ENCODE measurements around the gene PLEKHG4.

The PLEKHG4 gene

DNA sequence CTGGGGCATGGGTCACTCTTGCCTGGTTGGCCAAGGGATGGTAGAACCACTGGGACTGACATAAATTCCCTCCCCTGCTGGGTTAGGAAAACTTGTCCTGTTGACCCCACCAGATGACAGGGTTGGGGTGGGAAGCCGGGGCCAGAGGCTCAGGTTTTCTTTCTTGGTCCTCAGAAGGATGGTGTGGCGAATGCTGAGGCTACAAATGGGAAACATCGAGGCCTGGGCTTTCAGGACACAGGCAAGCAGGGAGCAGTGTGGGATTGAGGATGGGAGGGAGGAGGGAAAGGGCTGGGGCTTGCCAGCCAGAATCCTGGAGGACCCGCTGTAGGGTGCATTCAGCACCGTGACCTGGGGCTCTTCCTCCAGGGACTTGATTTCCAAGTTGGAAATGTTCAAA is 14.5 kb upstream of the PLEKHG4 start:
- no peak for ATAC-seq (replicated peaks)
- Mint-ChIP-seq H3K27me3 (peaks cover 8 to 24% of the 10 kb centered on the region in 2 donors), H3K9me3 (no peaks in the 10 kb centered on the region), H3K4me1 (no peaks in the 10 kb centered on the region), H3K27ac (no peak overlapping the region), H3K36me3 (no peaks in the 10 kb centered on the region), H3K4me3 (no peak overlapping the region)
- no peak for DNase-seq

DNA sequence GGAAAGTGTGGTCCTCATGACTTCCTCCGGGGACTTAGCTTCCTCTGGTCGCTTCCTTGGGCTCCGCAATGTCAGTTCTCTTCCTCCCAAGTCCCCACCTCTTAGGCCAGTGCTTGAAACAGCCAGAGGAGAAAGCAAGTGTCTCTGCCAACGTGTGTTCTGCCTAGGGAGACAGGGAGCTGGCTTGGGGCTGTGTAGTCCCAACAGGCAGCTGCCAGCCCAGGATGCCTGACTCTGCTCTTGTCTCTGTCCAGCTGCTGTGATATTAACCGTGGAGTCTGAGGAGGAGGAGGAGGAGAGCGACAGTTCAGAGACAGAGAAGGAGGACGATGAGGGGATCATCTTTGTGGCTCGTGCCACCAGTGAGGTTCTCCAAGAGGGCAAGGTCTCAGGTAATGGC is 13.5 kb upstream of the PLEKHG4 start:
- no peaks in the 10 kb centered on the region for H3K4me1 Mint-ChIP-seq
- H3K9me3 Mint-ChIP-seq, result no peaks in the 10 kb centered on the region
- ATAC-seq (replicated peaks) (no peak), DNase-seq (no peak)
- no peaks in the 10 kb centered on the region for H3K36me3 Mint-ChIP-seq
- peaks cover 8 to 24% of the 10 kb centered on the region in 2 donors for H3K27me3 Mint-ChIP-seq
- H3K27ac Mint-ChIP-seq, result peak overlapping the region; percentile 37
- no peak overlapping the region for H3K4me3 Mint-ChIP-seq

DNA sequence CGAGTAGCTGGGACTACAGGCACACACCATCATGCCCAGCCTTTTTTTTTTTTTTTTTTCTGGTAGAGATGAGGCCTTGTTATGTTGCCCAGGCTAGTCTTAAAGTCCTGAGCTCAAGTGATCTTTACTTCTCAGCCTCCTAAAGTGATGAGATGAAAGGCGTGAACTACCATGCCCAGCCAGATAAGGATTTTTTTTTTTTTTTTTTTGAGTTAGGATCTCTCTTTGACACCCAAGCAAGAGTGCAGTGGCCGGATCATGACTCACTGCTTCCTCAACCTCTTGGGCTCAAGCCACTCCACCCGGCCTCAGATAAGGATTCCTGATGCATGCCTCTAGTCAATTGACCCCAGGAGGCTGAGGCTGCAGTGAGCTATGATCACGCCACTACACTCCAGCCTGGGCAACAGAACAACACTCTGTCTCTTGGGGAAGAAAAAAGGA is 11.2 kb upstream of the PLEKHG4 start:
- Mint-ChIP-seq H3K27ac (no peak overlapping the region), H3K9me3 (no peaks in the 10 kb centered on the region), H3K36me3 (no peaks in the 10 kb centered on the region), H3K4me3 (no peak overlapping the region), H3K27me3 (peaks cover 2 to 18% of the 10 kb centered on the region in 2 donors), H3K4me1 (no peaks in the 10 kb centered on the region)
- DNase-seq (no peak), ATAC-seq (replicated peaks) (no peak)

DNA sequence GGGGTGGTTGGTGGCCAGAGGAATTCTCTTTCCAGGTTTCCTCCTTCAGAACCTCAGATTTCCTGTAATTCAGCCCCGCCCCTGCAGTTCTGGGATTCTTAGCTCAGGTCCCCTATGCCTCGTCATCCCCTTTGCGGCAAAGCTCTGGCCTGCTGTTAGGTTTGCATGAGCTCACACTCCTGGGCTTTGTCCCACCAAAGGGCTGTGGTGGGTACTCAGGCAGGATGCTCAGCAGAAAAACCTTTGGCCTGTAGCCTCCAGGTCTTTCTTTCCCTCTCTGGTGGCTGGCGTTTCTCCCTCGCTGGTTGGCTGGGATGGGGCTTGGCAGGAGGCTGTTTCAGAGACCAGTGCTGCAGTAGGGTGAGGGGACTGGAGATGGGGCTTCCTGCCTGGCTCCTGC is 9.6 kb upstream of the PLEKHG4 start:
- no peak for ATAC-seq (replicated peaks)
- H3K36me3 Mint-ChIP-seq, result no peaks in the 10 kb centered on the region
- H3K27ac Mint-ChIP-seq, result no peak overlapping the region
- no peak overlapping the region for H3K4me3 Mint-ChIP-seq
- H3K27me3 Mint-ChIP-seq, result peaks cover 0 to 7% of the 10 kb centered on the region in 2 donors
- DNase-seq, result no peak
- no peaks in the 10 kb centered on the region for H3K4me1 Mint-ChIP-seq
- H3K9me3 Mint-ChIP-seq, result no peaks in the 10 kb centered on the region

DNA sequence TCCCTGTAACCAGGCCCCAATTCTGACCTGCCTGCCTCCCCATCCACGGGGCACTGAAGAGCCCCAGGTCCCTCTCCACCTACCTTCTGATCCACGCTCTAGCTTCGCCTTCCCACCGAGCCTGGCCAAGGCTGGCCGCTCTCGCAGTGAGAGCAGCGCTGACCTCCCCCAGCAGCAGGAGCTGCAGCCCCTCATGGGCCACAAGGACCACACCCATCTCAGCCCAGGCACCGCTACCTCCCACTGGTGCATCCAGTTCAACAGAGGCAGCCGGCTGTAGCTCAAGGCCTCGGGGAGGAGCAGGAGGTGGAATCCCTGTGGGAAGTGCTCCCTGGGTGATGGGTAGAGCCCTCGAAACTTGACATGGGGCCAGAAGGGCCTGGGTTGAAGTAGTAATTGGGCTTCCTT is 8.4 kb upstream of the PLEKHG4 start:
- DNase-seq (no peak), ATAC-seq (replicated peaks) (no peak)
- Mint-ChIP-seq H3K9me3 (no peaks in the 10 kb centered on the region), H3K4me1 (peaks cover 0 to 2% of the 10 kb centered on the region in 2 donors), H3K36me3 (peaks cover 0 to 3% of the 10 kb centered on the region in 2 donors), H3K4me3 (no peak overlapping the region), H3K27ac (no peak overlapping the region), H3K27me3 (peaks cover 0 to 3% of the 10 kb centered on the region in 2 donors)

DNA sequence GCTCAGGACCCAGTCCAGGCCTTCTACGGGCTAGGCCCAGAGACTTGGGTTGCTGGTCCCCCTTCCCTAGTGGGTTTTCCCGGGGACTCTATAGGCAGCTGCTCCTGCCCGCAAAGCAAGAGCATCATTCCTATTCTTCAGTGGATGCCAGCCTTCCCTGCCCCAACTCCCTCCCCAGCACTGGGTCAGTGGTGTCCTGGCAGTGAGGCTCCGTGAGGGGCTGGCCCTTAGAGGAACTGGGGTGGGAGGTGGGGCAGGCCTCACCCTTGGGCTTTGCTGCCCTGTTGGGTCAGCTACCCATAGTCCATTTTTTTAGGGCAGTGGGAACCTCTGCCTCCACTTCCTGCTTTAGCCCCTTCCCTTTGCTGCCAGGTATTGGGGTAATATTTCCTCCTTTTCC is 7.9 kb upstream of the PLEKHG4 start:
- no peak for DNase-seq
- Mint-ChIP-seq H3K9me3 (no peaks in the 10 kb centered on the region), H3K27ac (no peak overlapping the region), H3K27me3 (no peaks in the 10 kb centered on the region), H3K4me1 (peaks cover 0 to 3% of the 10 kb centered on the region in 2 donors), H3K4me3 (no peak overlapping the region), H3K36me3 (peaks cover 3 to 4% of the 10 kb centered on the region in 2 donors)
- no peak for ATAC-seq (replicated peaks)

DNA sequence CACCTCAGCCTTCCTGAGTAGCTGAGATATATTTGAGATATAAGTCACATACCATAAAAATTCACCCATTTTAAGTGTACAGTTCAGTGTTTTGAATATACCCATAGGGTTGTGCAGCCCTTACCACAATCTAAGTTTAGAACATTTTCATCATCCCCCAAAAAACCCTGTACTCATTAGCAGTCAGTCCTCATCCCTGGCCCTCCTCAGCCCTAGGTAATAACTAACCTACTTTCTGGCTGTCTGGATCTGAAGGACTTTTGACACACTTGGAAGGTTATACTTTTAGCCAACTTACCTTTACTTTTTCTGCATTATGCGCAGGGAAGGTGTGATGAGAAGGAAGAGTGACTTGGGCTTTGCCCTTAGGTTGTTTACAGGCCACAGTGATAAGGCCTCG is 4.0 kb upstream of the PLEKHG4 start:
- Mint-ChIP-seq H3K4me3 (no peak overlapping the region), H3K27ac (no peak overlapping the region)
- no peak for ATAC-seq (replicated peaks)

DNA sequence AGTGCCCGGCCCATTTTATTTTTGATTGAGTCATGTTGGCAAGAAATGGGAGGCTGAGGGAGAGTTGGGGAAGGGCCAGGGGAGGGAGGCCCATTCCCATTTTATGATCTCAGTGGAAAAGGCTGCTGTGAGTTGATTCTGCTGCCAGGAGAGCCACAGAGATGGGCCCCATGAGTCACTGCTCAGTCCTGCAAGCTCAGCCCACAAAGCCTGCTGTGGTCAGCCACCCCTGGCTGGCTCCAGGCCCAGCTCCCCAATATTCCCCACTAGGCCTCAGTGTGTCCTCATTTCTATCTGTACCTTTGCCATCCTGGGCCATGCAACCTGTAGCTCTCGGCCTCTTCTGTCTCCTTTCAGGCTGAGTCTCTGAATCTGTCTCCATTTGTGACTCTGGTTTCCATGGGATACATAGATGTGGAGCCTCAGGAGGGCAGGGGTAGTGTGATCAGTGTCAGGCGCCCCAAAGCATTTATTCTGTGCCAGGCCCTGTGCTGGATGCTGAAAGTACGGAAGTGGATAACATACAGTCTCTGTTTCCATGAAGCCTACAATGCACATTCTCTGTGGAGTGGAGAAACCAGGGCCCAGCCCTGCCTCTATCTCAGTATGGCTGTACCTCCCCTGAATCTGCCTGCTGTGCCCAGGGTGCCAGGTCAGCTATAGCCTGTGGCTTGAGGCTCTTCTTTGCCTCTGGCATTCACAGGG is 1.9 kb upstream of the PLEKHG4 start:
- Mint-ChIP-seq H3K36me3 (peaks cover 7 to 10% of the 10 kb centered on the region in 2 donors), H3K4me3 (peak overlapping the region; percentile 32 to 57), H3K9me3 (no peaks in the 10 kb centered on the region), H3K4me1 (peaks cover 14 to 15% of the 10 kb centered on the region in 2 donors), H3K27me3 (no peaks in the 10 kb centered on the region), H3K27ac (peak overlapping the region; percentile 47)
- no peak for ATAC-seq (replicated peaks)
- no peak for DNase-seq

More for the DNA sequence above, 4.0 kb upstream of the PLEKHG4 start:
- Mint-ChIP-seq H3K9me3 (no peaks in the 10 kb centered on the region), H3K27me3 (no peaks in the 10 kb centered on the region), H3K36me3 (peaks cover 7 to 10% of the 10 kb centered on the region in 2 donors), H3K4me1 (peaks cover 14 to 15% of the 10 kb centered on the region in 2 donors)
- no peak for DNase-seq

DNA sequence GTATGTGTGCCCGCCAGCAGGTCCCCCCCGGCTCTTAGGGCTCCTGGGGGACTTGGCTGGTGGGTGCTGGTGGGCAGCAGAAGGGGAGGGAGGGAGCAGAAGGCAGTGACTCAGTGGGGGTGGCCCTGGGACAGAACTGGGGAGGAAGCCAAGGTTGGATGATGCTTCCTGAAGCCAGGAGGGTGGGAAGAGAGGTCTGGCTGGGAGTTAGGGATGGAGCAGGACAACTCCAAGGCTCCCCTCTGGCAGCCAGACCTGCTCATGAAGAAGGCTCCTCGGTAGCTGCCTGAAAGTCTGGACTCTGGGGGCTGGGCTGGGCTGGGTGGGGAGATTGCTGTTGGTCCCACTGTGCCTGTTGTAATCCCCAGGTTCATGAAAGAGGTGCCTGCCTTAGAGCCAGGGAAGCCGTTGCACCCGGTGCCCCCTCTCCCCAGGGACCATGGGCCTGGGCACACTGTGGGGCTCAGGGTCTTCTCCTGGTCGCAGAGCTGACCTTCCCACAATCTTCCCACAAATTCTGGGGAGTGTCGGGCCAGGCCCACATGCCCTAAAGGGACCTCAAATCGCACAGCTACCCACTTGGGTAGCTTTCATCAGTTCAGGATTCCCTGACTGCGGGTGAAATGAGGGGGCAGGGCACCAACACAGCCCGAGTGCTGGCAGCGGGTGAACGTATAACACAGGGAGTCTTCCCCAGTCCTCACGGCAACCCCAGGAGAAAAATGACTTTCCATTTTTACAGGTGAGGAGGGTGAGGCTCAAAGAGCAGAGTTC is 1.1 kb upstream of the PLEKHG4 start:
- H3K9me3 Mint-ChIP-seq, result no peaks in the 10 kb centered on the region
- H3K27ac Mint-ChIP-seq, result peak overlapping the region; percentile 65
- H3K36me3 Mint-ChIP-seq, result peaks cover 7 to 10% of the 10 kb centered on the region in 2 donors
- no peaks in the 10 kb centered on the region for H3K27me3 Mint-ChIP-seq
- DNase-seq (no peak), ATAC-seq (replicated peaks) (no peak)
- H3K4me3 Mint-ChIP-seq, result peak overlapping the region; percentile 76 to 81
- peaks cover 14 to 15% of the 10 kb centered on the region in 2 donors for H3K4me1 Mint-ChIP-seq

DNA sequence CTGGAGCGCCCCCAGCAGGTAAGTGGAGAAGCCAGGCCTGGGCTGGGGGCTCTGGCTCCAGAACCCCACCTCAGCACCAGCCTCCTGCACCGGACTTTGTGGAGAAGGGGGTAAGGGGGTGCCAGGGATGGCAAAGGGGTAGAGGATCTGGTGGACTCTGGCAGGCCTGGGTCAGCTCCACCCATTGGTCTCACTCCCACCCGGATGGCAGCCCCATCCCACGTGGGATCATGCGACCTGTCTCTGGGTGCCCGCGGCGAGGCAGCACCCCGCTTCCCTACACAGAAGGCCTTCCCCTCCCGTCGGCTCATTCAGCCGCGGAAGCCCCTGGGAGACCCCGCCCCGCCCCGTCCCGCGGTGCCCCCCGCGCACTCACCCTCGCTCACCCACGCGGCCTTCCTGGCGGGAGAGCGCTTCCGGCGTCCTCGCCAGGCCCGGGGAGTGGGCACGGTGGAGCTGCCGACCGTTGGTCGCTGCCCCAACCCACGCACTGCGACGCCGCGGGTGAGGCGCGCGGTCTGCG is 498 bp upstream of the PLEKHG4 start:
- peaks cover 7 to 10% of the 10 kb centered on the region in 2 donors for H3K36me3 Mint-ChIP-seq
- H3K27me3 Mint-ChIP-seq, result no peaks in the 10 kb centered on the region
- H3K4me3 Mint-ChIP-seq, result peak overlapping the region; percentile 76 to 81
- H3K27ac Mint-ChIP-seq, result peak overlapping the region; percentile 65
- H3K4me1 Mint-ChIP-seq, result peaks cover 14 to 15% of the 10 kb centered on the region in 2 donors
- DNase-seq, result no peak
- H3K9me3 Mint-ChIP-seq, result no peaks in the 10 kb centered on the region
- peak; percentile 61 to 67 for ATAC-seq (replicated peaks)

DNA sequence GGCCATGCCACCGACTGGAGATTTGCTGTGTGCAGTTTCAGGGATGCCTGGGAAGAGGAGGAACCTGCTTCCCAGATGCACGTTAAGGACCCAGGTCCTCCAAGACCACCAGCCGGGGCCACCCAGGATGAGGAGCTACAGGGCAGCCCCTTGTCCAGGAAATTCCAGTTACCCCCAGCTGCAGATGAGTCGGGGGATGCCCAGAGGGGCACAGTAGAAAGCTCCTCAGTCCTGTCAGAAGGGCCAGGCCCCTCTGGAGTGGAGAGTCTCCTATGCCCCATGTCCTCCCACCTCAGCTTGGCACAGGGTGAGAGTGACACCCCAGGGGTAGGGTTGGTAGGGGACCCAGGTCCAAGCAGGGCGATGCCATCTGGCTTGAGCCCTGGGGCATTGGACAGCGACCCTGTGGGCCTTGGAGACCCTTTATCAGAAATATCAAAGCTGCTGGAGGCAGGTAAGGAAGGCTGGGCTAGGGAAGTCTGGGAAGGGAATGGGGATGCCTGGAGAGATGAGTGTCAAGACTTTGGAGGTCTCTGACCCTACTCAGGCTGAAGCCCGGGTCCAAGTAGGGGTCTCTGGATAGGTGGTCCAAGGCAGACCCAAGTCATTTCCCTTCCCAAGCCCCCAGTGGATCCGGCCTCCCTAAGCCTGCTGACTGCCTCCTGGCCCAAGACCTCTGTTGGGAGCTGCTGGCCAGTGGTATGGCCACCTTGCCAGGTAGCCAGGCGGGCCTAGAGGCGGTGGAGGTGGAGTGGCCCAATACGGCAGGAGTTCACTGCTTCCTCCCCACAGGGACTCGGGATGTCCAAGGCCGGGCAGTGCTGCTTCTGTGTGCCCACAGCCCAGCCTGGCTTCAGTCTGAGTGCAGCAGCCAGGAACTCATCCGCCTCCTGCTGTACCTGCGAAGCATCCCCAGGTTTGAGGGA is 1.0 kb downstream of the PLEKHG4 start:
- Mint-ChIP-seq H3K36me3 (peaks cover 5 to 10% of the 10 kb centered on the region in 2 donors), H3K27me3 (no peaks in the 10 kb centered on the region), H3K9me3 (no peaks in the 10 kb centered on the region), H3K4me1 (peaks cover 12 to 15% of the 10 kb centered on the region in 2 donors), H3K27ac (no peak overlapping the region), H3K4me3 (no peak overlapping the region)
- DNase-seq (no peak), ATAC-seq (replicated peaks) (no peak)

DNA sequence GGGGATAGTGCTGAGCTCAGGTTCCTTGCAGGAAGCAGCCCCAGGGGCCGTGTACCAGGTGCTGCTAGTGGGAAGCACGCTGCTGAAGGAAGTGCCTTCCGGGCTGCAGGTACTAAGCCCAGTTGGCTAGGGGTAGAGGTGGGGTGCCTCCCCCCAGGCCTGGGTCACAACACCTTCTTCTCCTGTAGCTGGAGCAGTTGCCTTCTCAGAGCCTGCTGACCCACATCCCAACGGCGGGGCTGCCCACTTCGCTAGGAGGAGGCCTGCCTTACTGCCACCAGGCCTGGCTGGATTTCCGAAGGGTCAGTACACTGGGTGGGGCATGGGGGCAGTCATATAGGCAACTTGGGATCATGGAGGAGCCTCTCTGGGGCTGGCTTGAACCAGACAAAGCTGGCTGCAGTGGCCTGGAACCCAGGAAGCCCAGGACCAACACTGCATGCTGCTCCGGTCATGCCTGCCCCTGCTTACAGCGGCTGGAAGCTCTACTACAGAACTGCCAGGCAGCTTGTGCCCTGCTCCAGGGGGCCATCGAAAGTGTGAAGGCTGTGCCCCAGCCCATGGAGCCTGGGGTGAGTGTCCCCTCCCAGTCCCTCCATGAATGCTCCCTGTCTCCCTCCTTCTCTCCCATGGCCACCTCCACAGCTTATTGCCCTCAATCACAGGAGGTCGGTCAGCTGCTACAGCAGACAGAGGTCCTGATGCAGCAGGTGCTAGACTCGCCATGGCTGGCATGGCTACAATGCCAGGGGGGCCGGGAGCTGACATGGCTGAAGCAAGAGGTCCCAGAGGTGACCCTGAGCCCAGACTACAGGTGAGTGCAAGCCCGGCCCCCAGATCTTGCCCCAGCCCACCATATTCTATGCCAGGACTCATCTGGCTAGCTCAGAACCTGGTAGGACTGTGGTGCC is 2.5 kb downstream of the PLEKHG4 start:
- H3K4me3 Mint-ChIP-seq, result no peak overlapping the region
- no peak for ATAC-seq (replicated peaks)
- peaks cover 0 to 4% of the 10 kb centered on the region in 2 donors for H3K36me3 Mint-ChIP-seq
- H3K4me1 Mint-ChIP-seq, result peaks cover 9 to 15% of the 10 kb centered on the region in 2 donors
- no peaks in the 10 kb centered on the region for H3K27me3 Mint-ChIP-seq
- no peak overlapping the region for H3K27ac Mint-ChIP-seq
- DNase-seq, result no peak
- no peaks in the 10 kb centered on the region for H3K9me3 Mint-ChIP-seq

DNA sequence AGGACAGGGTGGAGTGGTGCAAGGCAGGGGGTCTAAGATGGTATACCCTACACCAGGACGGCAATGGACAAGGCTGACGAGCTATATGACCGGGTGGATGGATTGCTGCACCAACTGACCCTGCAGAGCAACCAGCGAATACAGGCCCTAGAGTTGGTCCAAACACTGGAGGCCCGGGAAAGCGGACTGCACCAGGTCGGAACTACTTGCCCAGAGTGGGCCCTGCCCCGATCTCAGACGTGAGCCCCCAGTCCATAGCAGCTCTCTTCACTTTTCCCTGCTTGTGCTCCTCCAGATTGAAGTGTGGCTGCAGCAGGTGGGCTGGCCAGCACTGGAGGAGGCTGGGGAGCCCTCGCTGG is 3.1 kb downstream of the PLEKHG4 start:
- H3K9me3 Mint-ChIP-seq, result no peaks in the 10 kb centered on the region
- H3K27me3 Mint-ChIP-seq, result no peaks in the 10 kb centered on the region
- peaks cover 0 to 2% of the 10 kb centered on the region in 2 donors for H3K36me3 Mint-ChIP-seq
- H3K4me1 Mint-ChIP-seq, result peaks cover 8 to 13% of the 10 kb centered on the region in 2 donors
- DNase-seq (no peak), ATAC-seq (replicated peaks) (no peak)
- no peak overlapping the region for H3K4me3 Mint-ChIP-seq
- H3K27ac Mint-ChIP-seq, result no peak overlapping the region
